ENCODE results near the gene MYBPHL.

The MYBPHL gene

DNA sequence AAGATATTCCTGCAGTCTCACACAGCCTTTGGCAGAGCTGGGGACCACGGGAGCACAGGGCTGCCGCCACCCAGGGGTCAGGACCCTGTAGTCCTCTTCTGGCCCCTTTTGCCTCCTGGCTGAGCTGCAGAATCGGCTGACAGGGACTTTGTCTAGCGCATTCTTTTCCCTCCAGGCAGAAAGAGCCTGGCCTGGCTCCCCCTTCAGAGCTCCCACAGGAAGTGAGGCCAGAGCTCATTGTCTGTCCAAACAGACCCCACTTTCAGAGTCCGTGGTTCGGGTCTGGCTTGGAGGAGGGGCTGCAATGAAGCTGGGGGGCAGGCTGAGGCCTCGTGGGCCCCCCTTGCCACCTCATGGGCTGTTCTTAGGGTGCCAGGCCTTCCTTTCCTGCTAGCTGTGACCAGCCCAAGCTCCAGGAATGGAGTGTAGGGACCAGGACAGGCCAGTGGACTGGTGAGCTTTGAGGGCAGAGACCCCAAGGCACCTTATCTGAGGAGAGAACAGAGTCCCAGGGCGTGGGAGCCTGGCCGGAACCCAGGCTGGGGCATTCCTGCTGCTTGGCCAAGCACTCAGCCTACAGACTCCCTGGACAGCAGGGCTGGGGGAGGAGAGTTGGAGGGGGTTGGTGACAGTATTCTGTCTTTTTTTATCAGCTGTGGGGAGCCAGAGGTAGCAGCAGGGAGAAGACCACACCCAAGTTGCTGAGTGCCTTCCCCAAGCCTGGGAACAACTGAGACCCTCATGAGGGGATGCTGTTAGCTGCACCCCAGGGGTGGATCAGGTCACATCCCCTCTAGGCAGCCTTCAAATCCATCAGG is 52.8 kb downstream of the MYBPHL start:
- no peak for DNase-seq (ENCODE audit: extremely low read depth in 1 of 2, low read depth in 1 of 2)

DNA sequence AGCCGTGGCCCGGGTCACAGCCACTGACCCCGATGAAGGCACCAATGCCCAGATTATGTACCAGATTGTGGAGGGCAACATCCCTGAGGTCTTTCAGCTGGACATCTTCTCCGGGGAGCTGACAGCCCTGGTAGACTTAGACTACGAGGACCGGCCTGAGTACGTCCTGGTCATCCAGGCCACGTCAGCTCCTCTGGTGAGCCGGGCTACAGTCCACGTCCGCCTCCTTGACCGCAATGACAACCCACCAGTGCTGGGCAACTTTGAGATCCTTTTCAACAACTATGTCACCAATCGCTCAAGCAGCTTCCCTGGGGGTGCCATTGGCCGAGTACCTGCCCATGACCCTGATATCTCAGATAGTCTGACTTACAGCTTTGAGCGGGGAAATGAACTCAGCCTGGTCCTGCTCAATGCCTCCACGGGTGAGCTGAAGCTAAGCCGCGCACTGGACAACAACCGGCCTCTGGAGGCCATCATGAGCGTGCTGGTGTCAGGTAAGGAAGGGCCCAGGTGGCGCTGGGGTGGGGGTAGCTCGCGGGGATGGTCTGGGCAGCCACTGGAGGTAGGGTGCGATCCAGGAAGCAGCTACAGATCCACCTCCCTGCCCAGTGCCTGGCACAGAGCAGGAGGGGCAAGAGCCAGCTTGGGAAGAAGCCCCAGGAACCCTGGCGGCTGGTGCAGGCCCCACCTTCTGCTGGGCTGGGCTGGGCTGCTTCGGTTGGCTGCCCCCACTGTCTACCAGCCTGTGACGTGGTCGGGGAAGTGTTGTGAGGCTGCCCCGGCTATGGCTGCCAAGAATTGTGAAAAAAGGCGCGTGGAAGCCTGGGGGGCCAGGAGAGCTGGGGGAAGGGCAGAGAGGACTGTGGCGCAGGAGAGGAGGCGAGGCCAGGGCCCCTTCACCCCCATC is 53.7 kb downstream of the MYBPHL start:
- no peak for DNase-seq (ENCODE audit: extremely low read depth in 1 of 2, low read depth in 1 of 2)

DNA sequence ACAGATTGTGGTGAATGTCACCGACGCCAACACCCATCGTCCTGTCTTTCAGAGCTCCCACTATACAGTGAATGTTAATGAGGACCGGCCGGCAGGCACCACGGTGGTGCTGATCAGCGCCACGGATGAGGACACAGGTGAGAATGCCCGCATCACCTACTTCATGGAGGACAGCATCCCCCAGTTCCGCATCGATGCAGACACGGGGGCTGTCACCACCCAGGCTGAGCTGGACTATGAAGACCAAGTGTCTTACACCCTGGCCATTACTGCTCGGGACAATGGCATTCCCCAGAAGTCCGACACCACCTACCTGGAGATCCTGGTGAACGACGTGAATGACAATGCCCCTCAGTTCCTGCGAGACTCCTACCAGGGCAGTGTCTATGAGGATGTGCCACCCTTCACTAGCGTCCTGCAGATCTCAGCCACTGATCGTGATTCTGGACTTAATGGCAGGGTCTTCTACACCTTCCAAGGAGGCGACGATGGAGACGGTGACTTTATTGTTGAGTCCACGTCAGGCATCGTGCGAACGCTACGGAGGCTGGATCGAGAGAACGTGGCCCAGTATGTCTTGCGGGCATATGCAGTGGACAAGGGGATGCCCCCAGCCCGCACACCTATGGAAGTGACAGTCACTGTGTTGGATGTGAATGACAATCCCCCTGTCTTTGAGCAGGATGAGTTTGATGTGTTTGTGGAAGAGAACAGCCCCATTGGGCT is 54.5 kb downstream of the MYBPHL start:
- no peak for DNase-seq (ENCODE audit: extremely low read depth in 1 of 2, low read depth in 1 of 2)

DNA sequence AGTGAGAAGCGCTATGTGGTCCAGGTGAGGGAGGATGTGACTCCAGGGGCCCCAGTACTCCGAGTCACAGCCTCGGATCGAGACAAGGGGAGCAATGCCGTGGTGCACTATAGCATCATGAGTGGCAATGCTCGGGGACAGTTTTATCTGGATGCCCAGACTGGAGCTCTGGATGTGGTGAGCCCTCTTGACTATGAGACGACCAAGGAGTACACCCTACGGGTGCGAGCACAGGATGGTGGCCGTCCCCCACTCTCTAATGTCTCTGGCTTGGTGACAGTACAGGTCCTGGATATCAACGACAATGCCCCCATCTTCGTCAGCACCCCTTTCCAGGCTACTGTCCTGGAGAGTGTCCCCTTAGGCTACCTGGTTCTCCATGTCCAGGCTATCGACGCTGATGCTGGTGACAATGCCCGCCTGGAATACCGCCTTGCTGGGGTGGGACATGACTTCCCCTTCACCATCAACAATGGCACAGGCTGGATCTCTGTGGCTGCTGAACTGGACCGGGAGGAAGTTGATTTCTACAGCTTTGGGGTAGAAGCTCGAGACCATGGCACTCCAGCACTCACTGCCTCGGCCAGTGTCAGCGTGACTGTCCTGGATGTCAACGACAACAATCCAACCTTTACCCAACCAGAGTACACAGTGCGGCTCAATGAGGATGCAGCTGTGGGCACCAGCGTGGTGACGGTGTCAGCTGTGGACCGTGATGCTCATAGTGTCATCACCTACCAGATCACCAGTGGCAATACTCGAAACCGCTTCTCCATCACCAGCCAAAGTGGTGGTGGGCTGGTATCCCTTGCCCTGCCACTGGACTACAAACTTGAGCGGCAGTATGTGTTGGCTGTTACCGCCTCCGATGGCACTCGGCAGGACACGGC is 55.3 kb downstream of the MYBPHL start:
- DNase-seq (ENCODE audit: extremely low read depth in 1 of 2, low read depth in 1 of 2): no peak

GRCh38 chr1:109250454-109251276 is 56.1 kb downstream of the MYBPHL start:
- no peak for DNase-seq (ENCODE audit: extremely low read depth in 1 of 2, low read depth in 1 of 2)

DNA sequence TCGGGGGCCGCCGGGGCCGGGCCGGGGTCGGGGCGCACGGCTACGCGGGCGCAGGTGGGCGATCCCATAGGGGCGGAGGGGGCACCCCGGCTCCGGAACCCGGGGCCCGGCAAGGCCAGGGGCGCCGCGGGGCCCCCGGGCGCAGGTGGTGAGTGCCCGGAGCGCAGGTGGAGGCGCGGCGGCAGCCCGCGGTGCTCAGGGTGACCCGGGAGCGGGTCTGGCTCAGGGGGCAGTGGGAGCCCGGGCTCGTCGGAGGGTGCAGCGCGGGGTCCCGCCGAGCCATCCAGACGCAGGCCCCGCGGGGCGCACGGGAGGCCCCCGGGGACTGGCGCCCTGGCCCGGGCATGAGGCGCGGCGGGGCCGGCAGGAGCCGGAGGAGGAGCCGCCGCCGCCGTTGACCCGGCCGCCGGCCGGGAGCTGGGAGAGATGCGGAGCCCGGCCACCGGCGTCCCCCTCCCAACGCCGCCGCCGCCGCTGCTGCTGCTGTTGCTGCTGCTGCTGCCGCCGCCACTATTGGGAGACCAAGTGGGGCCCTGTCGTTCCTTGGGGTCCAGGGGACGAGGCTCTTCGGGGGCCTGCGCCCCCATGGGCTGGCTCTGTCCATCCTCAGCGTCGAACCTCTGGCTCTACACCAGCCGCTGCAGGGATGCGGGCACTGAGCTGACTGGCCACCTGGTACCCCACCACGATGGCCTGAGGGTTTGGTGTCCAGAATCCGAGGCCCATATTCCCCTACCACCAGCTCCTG is 57.0 kb downstream of the MYBPHL start:
- DNase-seq (ENCODE audit: extremely low read depth in 1 of 2, low read depth in 1 of 2): no peak

DNA sequence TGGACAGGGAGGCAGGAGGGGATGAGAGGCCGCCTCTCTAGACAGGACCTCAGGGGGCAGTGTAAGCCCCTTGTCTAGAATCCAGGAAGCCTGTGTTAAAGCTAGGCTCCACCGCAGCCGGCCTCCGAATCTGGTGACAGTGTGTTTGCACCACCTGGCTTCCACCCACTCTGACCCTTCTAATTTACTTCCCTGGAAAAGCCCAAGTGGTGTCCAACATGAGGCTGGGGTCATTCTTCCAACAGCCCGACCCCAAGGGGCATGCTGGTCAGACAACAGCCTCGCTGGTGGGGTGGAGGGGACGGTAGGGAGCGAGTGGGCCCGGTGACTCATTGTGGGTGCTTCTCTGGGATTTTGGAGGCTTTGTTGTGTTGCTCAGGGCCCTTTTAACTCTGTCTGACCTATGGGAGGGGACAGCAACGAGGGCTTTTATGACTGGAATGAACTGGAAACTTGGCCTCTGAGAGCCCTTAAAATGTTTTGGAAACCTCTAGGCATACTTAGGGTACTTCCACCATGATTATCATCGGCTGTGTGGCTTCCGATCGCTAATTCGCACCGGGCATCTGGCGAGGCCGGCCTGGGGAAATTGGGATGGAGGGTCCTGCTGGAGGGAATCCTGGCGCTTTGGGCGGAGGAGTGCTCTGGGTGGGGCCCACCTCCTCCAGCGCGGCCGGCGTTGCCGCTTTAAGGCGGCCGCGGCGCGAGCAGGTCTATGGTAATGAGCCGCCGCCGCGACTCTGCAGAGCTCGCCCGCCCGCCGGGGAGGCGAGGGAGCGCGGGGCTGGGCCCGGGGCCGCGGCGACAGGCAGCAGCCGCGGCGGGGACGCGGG is 57.8 kb downstream of the MYBPHL start, which contains the start of gene CELSR2:
Gene CELSR2 (plus strand): TSS at position 743 of the 833 bp plus-strand sequence. CDS start 541 bp downstream, outside the sequence.
- DNase-seq (ENCODE audit: extremely low read depth in 1 of 2, low read depth in 1 of 2): peak in 1 of 2 donors; percentile 39

DNA sequence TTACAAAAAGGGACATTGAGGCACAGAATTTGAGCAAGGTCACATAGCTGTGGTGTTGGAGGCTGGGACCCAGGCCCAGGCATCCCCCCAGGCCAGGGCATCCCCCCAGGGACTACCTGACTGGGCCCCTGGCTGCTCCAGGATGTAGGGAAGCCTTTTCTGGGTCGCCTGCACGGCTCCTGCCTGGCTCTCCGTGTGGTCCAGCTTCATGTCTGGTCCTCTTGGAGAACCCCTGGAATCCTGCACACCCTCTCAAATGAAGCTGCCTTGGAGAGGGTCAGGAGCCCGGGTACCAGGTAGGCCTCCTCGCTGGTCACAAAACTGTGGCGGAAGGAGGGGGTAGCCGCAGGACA is 58.4 kb downstream of the MYBPHL start:
- no peak for DNase-seq (ENCODE audit: extremely low read depth in 1 of 2, low read depth in 1 of 2)

GRCh38 chr1:109247401-109248365 is 59.1 kb downstream of the MYBPHL start:
- DNase-seq (ENCODE audit: extremely low read depth in 1 of 2, low read depth in 1 of 2): no peak

DNA sequence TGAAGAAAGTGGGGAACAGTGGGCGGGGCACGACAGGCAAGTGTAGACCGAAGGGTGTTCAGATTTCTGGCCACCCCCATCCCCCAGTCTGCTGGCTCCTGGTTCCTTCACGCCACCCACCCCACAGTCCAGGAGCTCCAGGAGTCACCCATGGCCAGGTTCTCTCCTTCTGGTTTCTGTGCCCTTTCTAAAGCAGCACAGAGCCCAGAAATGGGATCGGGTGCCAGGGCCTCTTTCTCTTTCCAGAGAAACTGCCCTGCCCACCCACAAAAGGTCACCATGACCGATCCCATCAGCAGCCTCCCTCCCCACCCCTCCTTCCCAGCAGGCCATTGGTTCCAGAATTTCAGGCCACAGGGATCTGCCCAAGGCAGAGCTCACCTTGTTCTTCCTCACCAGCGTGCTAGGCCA is 60.7 kb downstream of the MYBPHL start:
- no peak for DNase-seq (ENCODE audit: extremely low read depth in 1 of 2, low read depth in 1 of 2)

DNA sequence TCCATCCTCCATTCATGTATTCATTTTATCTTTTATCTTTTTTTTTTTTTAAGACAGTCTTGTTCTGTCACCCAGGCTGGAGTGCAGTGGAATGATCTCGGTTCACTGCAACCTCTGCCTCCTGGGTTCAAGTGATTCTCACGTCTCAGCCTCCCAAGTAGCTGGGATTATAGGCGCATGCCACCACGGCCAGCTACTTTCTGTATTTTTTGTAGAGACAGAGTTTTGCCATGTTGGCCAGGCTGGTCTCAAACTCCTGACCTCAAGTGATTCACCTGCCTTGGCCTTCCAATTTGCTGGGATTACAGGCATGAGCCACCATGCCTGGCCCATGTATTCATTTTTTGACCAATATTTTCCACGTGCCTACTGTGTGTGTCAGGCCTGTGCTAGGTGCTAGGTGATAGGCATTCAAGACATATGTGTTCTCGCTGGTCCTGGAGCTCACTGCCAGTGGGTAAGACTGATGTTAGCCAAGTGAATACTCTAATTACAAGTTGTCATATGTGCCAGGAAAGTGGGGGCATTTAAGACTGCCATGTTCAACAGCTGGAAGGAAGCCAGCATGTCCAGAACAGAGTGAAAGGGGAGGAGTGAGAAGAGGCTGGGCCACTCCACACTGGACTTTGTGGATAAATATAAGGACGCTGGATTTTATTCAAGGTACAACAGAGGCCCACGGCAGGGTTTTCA is 62.8 kb downstream of the MYBPHL start:
- DNase-seq (ENCODE audit: extremely low read depth in 1 of 2, low read depth in 1 of 2): no peak

GRCh38 chr1:109243221-109243620 is 63.6 kb downstream of the MYBPHL start:
- DNase-seq (ENCODE audit: extremely low read depth in 1 of 2, low read depth in 1 of 2): no peak

DNA sequence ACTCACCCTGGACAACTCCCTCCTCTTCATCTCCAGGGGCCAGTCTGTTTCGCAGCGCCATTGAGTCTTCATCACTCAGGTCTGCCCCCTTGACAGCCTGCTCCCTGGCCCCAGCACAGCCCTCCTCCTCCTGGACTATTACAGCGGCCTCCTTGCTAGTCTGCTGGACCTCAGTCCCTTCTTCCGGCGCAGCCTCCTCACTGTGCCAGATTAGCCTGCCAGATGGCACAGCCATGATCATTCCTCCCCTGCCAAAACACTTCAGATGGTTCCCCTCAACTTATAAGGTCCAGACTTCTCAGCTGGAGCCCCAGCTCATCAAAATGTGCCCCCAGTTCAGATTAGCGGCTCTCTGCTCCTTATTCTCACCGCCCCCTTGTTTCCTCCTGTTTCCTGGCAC is 64.4 kb downstream of the MYBPHL start:
- no peak for DNase-seq (ENCODE audit: extremely low read depth in 1 of 2, low read depth in 1 of 2)
